ENCODE results near the gene CES2.

- TF ChIP-seq CTCF (IDR thresholded peaks at IDR 0.05 in 8 of 11, conservative IDR thresholded peaks at IDR 0.05 in 3 of 11), result no peak
- no peak for TF ChIP-seq POLR2A (IDR thresholded peaks at IDR 0.05)
- no peak for TF ChIP-seq POLR2AphosphoS5 (IDR thresholded peaks at IDR 0.05)
These were observed 10.6 kb downstream of the CES2 start for GRCh38 chr16:66945939-66946338.
